ENCODE measurements around the gene PHKB.

PHKB gene

GRCh38 chr16:47568351-47568750, 107.2 kb downstream of the PHKB start:
- in situ Hi-C loops (cut with MboI; ENCODE audit: low pct_unique_long_range_greater_than_20kb, low sequenced_read_pairs, unreplicated experiment), result no loop called here

GRCh38 chr16:47571049-47571448, 109.9 kb downstream of the PHKB start:
- in situ Hi-C loops (cut with MboI; ENCODE audit: low pct_unique_long_range_greater_than_20kb, low sequenced_read_pairs, unreplicated experiment), result no loop called here
- TF ChIP-seq CTCF (IDR thresholded peaks at IDR 0.05; ENCODE audit: extremely low read depth, insufficient read depth, missing control alignments), result no peak
- DNase-seq (ENCODE audit: low spot score), result no peak

More at GRCh38 chr16:47568351-47568750, 107.2 kb downstream of the PHKB start:
- DNase-seq (ENCODE audit: low spot score), result no peak
- no peak for TF ChIP-seq CTCF (IDR thresholded peaks at IDR 0.05; ENCODE audit: extremely low read depth, insufficient read depth, missing control alignments)

GRCh38 chr16:47571711-47572110, 110.6 kb downstream of the PHKB start:
- TF ChIP-seq CTCF (IDR thresholded peaks at IDR 0.05; ENCODE audit: extremely low read depth, insufficient read depth, missing control alignments), result no peak
- DNase-seq (ENCODE audit: low spot score), result no peak
- in situ Hi-C loops (cut with MboI; ENCODE audit: low pct_unique_long_range_greater_than_20kb, low sequenced_read_pairs, unreplicated experiment), result no loop called here

GRCh38 chr16:47574091-47575054, 113.2 kb downstream of the PHKB start:
- in situ Hi-C loops (cut with MboI; ENCODE audit: low pct_unique_long_range_greater_than_20kb, low sequenced_read_pairs, unreplicated experiment), result no loop called here
- TF ChIP-seq CTCF (IDR thresholded peaks at IDR 0.05; ENCODE audit: extremely low read depth, insufficient read depth, missing control alignments), result no peak
- no peak for DNase-seq (ENCODE audit: low spot score)

- DNase-seq (ENCODE audit: low spot score), result no peak
- no peak for TF ChIP-seq CTCF (IDR thresholded peaks at IDR 0.05; ENCODE audit: extremely low read depth, insufficient read depth, missing control alignments)
- in situ Hi-C loops (cut with MboI; ENCODE audit: low pct_unique_long_range_greater_than_20kb, low sequenced_read_pairs, unreplicated experiment), result no loop called here
Observed at GRCh38 chr16:47577029-47577428, 115.9 kb downstream of the PHKB start.

- DNase-seq (ENCODE audit: low spot score), result no peak
- TF ChIP-seq CTCF (IDR thresholded peaks at IDR 0.05; ENCODE audit: extremely low read depth, insufficient read depth, missing control alignments), result no peak
- in situ Hi-C loops (cut with MboI; ENCODE audit: low pct_unique_long_range_greater_than_20kb, low sequenced_read_pairs, unreplicated experiment), result no loop called here
Observed at GRCh38 chr16:47578033-47578432, 116.9 kb downstream of the PHKB start.

Data from GM13977 (cell line).